HG03558 (cell line): ENCODE measurements around the gene VPREB3.

ENCODE experiments used
- ATAC-seq: cut with Tn5 transposase; IDR thresholded peaks from one replicate; pipeline ENCODE4 v1.9.1; 2021; ENCODE audit warnings: moderate number of reproducible peaks; ENCODE audit not compliant: unreplicated experiment; ENCODE audit errors: extremely low read depth

The VPREB3 gene

DNA sequence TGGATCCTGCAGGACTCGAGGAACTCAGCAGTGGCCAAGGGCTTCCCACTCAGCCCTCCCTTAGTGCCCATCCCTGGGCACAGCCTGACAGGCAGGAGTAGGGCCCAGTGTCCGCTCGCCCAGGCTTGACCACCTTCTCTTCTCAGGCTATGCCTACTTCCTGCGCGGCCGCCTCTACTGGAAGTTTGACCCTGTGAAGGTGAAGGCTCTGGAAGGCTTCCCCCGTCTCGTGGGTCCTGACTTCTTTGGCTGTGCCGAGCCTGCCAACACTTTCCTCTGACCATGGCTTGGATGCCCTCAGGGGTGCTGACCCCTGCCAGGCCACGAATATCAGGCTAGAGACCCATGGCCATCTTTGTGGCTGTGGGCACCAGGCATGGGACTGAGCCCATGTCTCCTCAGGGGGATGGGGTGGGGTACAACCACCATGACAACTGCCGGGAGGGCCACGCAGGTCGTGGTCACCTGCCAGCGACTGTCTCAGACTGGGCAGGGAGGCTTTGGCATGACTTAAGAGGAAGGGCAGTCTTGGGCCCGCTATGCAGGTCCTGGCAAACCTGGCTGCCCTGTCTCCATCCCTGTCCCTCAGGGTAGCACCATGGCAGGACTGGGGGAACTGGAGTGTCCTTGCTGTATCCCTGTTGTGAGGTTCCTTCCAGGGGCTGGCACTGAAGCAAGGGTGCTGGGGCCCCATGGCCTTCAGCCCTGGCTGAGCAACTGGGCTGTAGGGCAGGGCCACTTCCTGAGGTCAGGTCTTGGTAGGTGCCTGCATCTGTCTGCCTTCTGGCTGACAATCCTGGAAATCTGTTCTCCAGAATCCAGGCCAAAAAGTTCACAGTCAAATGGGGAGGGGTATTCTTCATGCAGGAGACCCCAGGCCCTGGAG, 29.3 kb upstream of the VPREB3 start:
- no peak for ATAC-seq

DNA sequence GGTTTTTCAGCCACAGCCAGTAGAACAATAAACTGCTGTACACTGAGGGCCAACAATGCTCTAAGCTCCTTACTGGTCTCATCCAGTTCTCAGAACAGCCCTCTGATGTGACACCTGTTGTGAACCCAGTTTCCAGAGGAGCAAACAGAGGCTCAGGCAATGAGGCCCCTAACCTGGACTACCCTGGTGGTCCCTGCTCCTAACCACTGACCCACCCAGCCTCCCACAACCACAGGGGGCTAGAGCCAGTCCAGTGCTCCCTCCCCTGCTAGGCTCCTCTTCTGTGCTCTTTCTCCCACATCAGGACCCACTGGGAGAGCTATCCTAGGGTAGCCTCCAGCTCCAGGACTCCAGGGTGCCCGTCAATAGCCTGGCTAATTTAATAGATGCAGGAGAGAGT, 28.5 kb upstream of the VPREB3 start:
- ATAC-seq, result no peak

DNA sequence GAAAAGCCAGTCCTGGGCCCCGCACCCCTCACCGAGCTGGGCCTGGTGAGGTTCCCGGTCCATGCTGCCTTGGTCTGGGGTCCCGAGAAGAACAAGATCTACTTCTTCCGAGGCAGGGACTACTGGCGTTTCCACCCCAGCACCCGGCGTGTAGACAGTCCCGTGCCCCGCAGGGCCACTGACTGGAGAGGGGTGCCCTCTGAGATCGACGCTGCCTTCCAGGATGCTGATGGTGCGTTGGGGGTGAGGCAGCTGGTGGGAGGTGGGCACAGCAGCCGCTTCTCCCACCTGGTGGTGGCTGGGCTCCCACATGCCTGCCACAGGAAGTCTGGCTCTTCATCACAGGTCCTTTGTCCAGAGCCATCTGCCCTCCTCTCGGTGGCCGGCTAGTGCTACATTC, 28.0 kb upstream of the VPREB3 start:
- ATAC-seq, result no peak

DNA sequence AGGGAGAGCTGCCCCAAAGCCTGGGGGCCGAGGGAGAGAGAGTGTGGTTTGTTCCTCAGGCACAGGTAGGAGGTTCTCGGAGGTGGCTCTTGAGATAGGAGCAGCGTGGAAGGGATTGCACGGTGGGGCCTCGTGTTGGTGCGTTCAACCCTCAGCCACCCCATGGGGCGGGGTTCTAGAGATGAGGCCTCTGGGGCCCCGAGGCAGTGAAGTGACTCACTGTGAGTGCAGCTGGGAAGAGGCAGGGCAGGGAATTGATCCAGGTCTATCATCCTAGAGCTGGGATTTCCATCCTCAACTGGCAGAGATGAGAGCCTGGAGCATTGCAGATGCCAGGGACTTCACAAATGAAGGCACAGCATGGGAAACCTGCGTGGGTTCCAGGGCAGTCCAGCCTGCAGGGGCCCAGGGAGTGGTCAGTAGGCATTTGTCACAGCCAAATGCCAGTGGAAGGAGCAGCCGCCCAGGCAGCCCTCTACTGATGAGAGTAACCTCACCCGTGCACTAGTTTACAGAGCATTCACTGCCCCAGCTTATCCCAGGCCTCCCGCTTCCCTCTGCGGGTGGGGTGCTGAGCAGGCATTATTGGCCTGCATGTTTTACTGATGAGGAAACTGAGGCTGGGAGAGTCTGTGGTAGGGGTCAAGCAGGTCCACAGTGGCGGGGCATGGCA, 27.4 kb upstream of the VPREB3 start:
- ATAC-seq, result no peak

DNA sequence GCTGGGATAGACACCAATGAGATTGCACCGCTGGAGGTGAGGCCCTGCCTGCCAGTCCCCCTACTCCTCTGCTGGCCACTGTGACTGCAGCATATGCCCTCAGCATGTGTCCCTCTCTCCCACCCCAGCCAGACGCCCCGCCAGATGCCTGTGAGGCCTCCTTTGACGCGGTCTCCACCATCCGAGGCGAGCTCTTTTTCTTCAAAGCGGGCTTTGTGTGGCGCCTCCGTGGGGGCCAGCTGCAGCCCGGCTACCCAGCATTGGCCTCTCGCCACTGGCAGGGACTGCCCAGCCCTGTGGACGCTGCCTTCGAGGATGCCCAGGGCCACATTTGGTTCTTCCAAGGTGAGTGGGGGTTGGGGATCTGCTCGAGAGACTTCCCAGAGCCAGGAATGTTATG, 26.8 kb upstream of the VPREB3 start:
- ATAC-seq, result no peak

DNA sequence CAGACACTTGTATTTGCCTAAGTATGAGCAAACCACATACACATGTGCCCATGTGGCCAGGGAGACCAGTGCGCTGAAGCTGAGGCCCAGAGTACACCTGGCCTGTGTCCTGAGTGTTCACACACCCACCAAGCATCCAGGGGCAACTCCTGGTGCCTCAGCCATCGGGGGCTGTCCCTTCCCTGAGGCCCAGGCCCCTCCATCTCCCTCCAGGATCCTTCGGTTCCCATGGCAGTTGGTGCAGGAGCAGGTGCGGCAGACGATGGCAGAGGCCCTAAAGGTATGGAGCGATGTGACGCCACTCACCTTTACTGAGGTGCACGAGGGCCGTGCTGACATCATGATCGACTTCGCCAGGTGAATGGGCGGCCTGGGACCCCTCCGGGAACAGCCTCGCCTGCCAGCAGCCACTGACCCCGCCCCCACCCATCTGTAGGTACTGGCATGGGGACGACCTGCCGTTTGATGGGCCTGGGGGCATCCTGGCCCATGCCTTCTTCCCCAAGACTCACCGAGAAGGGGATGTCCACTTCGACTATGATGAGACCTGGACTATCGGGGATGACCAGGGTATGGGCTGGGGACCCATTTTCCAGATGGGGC, 26.0 kb upstream of the VPREB3 start:
- no peak for ATAC-seq

DNA sequence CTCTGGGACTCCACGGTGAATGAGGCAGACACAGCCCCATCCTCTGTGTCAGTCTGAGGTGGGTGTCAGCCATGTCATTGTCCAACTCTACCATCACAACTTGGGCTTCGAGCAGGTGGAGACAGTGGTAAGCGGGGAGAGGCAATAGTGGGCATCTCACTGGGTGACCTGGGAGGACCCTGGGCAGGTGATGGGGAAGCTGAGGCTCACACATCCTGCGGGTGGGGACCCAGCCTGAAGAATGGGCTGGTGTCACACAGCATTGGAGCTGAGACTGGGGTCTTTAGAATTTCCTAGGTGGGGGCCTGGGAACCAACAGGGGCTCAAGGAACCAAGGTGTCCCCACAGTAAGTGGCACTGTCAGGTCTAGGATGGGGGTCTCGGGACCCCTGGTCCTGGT, 25.5 kb upstream of the VPREB3 start:
- no peak for ATAC-seq

DNA sequence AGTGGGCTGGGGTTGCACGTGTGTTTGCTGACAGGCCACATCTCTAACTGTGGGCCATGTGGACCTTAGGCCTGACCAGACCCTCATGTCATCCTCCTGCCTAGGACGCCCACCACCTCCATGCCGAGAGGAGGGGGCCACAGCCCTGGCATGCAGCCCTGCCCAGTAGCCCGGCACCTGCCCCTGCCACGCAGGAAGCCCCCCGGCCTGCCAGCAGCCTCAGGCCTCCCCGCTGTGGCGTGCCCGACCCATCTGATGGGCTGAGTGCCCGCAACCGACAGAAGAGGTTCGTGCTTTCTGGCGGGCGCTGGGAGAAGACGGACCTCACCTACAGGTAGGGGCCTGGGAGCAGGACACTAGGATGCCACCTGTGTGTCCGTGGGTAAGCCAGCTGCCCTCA, 24.9 kb upstream of the VPREB3 start:
- no peak for ATAC-seq

DNA sequence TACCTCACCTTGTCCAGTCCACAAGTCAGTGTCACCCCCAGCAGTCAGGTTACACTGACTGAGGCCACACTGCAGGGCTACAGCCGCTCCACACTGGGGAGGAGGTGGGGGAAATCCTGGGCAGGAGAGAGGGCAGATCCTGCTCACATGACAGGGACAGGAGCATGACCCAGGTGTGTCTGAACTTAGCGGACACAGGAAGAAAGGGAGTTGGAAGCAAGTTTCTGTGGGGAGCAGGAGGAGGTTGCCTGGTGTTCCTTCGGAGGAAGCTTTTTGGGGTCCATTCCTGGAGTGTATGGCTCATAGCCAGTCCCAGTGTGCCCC, 24.3 kb upstream of the VPREB3 start:
- ATAC-seq, result no peak

DNA sequence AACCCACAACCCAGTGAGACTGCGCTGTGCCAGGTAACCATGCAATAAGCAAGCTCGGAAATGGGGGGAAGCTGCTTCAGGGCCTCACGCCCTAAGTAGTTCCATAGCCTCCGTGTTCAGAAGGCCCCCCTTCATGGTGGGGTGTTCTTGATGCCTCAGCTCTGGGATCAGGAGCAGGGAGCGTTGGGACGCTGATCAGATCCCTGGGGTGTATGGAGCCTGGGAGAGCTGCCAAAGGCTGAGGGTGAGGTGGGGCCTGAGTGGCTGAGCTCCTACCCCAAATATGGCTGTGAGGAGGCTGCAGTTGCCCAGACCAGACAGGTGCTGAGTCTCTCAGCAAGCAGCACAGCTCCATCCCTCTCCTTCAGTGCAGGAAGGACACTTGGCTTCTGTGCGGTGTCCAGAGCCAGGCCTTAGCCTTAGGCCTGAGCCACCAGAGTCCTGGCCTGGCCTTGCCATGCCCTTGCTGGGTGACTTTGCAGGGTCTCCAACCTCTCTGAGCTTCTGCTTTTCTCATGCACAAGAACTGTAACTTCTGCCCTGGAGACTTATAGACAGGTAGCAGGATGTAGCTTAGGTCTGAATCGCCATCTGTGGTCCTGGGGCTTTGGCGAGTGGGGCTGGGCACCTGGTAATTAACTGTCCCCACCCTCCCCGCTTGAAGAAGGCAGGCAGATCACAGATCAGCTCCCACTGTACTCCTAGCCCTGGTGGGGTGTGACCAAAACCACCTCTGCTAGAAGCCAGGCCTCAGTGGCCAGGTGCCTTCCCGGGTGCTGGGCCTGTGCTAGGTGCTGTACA, 23.8 kb upstream of the VPREB3 start:
- no peak for ATAC-seq

DNA sequence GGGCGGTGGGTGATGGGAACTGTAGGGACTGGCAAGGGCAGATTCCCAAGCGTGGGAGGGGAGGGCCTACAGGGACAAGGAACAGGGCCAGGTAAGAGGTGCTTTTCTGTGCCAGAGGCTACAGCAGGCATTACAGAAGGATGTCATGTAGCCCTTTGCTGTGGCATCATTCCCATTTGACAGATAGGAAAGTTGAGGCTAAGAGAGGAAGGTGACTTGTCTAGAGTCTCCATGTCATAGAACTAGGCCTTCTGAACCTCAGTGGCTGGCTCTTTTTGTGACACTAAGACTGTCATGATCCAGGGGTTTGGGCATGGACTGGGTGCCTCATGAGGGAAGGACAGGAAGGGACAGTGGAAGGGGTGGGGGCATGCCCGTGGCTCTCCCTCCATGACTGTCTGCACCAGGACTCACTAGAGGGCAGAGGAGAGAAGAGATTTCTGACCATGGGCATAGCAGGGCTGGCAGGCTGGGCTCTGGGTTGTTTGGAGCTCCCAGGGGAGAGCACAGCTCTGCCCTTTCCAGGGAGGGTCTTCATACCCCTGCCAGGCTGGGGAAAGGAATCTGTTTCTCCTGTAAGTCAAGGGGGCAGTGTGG, 21.7 kb upstream of the VPREB3 start:
- no peak for ATAC-seq

DNA sequence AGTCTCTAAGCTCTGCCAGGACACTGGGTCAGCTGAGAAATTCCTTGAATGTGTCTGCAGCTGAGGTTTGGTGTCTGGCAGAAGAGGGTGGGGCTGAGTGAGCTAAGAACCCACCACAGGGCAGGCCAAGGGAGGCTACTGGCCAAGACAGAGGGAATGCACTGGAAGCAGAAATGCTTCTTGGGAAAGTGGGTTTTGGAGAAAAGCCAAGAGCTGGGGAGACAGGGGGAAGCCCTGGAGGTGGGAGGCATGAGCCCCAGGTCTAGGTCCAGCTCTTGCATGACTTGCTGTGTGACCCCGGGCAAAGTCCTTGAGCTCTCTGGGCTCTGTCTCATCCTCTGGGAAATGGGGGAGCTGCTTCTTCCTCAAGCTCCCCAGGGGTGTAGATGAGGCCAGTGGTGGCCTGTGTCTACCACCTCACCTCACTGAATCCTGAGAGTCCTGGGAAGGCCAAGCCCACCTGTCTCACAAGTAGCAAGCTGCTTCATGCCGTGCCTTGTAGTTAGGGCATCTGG, 20.8 kb upstream of the VPREB3 start:
- ATAC-seq, result no peak

DNA sequence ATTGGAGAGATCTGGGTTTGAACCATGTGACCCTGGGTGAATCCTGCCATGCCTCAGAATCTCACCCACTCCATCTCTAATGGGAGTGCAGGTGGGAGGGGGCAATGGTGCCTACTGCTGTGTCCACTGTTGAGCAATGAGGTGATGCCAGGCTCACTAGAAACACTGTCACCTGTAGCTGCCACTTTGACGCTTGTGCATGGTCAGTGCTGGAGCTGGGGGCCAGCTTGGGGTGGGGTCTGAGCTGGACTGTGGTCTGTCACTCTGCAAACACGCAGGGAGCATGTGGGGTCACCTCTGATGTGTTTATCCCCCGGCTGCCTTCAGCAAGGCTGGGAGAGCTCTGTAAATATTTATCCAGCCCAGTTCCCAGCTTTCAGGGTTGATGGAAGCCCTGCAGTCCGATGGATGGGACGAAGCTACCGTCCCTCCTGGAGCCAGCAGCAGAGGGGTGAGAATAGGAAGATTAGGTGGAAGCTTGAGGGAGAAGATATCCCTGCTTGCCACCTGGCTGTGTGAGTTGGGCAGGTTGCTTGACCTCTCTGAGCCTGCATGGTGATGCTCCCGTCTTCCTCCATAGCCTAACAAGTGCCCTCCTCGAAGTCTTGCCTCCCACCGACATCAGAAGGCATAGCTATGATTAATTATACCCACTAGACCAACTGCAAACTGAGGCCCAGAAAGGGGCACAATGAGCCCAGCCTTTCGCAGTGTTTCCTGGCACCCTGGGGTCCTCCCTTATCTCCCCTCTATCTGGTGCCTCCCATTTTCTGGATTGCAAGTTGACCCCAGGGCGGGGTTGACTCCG, 20.1 kb upstream of the VPREB3 start:
- no peak for ATAC-seq

DNA sequence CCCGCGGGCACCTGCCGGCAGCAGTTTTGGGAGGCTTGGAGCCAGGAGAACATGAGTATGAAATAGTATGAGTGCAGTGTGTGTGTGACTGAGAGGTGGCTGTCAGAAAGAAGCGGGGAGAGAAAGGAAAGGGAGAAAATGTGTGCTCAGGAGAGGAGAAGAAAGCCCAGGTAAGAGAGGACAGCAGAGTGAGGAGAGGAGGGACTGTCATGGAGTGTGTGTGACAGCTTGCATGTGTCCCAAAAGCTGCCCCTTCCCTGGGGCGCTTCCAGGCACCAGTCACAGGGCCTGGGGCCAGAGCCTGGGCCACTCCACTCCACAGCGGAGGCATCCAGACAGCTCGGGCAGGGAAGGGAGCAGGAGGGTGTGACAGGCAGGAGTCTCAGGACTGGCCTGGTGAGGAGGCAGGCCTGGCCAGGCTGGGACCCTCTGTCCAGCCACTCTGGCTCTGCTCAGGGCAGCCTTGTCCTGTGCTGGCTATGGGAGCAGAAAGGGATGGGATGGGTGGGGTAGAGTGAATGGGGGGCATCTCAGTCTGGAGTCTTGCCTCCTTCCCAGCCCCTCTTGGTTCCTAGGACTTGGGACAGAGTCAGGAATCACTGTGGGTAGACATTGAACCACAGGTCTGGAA, 19.4 kb upstream of the VPREB3 start:
- ATAC-seq, result no peak

DNA sequence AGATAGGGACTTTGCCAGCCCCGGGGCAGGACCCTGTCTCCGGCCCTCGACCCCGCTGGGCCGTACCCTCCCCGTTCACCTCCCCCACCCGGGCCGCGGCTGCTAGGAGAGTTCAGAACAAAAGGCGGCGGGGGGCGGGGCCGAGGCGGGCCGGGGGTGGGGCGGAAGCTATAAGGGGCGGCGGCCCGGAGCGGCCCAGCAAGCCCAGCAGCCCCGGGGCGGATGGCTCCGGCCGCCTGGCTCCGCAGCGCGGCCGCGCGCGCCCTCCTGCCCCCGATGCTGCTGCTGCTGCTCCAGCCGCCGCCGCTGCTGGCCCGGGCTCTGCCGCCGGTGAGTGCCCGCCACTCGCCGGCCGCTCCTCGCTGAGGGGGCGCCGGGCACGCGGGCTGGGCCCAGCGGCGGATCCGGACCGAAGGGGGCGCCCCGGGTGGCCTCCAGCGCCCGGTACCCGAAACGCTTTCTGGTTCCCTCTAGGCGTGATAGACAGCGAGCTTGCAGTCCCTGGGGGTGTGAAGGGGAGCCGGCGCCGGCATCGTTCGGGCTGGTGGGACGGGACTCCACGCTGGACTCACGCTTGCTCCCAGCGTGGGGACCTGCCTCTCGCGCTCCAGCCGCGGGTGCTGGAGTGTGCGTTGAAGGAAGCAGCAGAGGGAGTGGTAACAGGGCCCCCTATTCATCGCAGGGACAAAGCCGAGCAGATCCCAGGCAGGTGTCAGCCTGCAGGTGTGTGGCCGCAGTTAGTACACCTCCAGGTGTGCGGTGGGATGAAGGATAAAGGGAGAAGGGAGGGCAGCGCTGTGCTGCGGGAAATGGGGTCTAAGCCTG, 18.6 kb upstream of the VPREB3 start, which contains the start of gene MMP11:
Gene MMP11, plus strand, starts transcription at position 201 of the 825 bp plus-strand sequence. Its CDS starts 22 bp downstream, at position 223.
- ATAC-seq, result no peak

DNA sequence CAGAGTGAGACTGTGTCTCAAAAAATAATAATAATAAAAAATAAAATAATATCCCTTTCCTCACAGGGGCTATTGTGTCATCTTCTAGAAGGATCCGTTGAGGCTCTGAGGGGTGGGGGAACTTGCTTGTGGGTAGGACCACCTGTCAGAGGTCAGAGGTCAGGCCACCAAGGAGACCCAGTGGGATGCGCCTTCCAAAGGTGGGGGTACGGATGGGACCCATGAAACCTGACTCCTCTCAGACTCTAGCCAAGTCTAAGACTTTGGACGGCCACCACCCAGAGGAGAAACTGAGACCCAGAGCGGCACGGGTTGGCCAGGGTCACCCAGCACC, 18.1 kb upstream of the VPREB3 start:
- ATAC-seq, result no peak

DNA sequence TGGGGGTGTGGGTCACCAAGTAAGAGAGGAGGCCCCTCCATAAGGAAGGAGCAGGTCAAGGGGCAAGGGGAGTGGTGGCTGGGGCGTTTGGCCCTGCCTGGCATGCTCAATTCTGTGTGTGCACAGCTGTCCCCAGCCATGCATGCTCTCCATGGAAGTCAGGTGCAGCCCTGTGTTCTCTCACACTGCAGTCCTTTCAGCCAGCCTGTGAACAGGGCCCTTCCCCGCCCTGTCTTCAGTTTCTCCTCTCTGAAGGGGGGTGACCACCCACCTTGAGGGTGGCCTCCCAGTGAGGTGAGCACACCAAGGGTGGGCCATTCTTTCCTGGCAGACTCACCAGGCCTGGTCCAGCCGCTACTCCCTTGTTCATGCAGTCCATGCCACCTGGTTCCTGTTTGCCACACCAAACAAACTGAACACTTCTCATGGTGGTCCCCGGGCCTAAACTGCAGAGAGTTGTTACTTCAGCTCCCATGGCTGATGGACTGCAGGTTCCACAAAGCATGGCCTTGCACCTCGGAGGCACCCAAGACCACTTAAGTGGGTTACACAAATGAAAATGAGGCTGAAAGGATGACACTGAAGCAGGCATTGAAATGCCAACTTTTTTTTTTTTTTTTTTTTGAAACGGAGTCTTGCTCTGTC, 15.2 kb upstream of the VPREB3 start:
- no peak for ATAC-seq
